GM12891 (cell line): ENCODE results near the gene PPP2R2D.
"Not testable (repeated sequence)": the region's sequence is repeated elsewhere in the genome, so short reads cannot be mapped to it uniquely, and the experiment has no call there.

Experiments
- DNase-seq: peaks from one replicate; pipeline ENCODE4 v3.0.0; 2011; ENCODE audit warnings: low spot score; ENCODE audit not compliant: insufficient read length
- FAIRE-seq: peaks from 2 replicates; lab custom pipeline; 2011; peaks lifted over from hg19 to GRCh38; lab: Jason Lieb, UNC
- PAX5 ChIP-seq: IDR thresholded peaks from 2 replicates; pipeline ENCODE4 v1.6.1; 2011; ENCODE audit warnings: low read length, moderate library complexity, mild to moderate bottlenecking; ENCODE audit not compliant: insufficient read depth, severe bottlenecking
- POLR2A ChIP-seq: IDR thresholded peaks from 2 replicates; pipeline ENCODE4 v1.6.1; 2011; ENCODE audit warnings: low read depth, low read length, control low read depth
- POLR2AphosphoS5 ChIP-seq: IDR thresholded peaks from 2 replicates; pipeline ENCODE4 v1.6.1; 2011; ENCODE audit warnings: low read depth, low read length, control low read depth
- POU2F2 ChIP-seq: IDR thresholded peaks from 2 replicates; pipeline ENCODE4 v1.6.1; 2011; ENCODE audit warnings: low read depth, mild to moderate bottlenecking, control low read depth, low read length, moderate library complexity
- SPI1 ChIP-seq: IDR thresholded peaks from 2 replicates; pipeline ENCODE4 v1.6.1; 2011; ENCODE audit warnings: low read depth, low read length, control low read depth
- TAF1 ChIP-seq: IDR thresholded peaks from 2 replicates; pipeline ENCODE4 v1.6.1; 2011; ENCODE audit warnings: low read depth, low read length, control low read depth

The PPP2R2D gene

DNA sequence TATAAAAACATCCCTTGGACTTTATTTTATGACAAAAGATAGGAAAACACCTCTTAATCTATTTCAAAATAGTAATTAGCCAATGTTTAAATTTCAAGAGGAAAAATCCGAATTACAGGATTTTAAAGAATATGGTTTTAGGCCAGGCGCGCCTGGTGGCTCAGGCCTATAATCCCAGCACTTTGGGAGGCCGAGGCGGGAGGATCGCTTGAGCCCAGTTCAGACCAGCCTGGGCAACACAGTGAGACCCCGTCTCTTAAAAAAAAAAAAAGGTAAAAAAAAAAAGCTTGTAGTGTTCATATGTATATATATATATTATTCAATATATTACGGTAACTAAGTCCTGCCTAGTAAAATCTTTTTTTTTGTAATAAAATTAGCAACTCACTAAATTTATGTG, 79.5 kb downstream of the PPP2R2D start:
- TF ChIP-seq POU2F2 (no peak), POLR2A (no peak), TAF1 (no peak), SPI1 (no peak), POLR2AphosphoS5 (no peak), PAX5 (no peak)
- FAIRE-seq = no peak
- no peak for DNase-seq

DNA sequence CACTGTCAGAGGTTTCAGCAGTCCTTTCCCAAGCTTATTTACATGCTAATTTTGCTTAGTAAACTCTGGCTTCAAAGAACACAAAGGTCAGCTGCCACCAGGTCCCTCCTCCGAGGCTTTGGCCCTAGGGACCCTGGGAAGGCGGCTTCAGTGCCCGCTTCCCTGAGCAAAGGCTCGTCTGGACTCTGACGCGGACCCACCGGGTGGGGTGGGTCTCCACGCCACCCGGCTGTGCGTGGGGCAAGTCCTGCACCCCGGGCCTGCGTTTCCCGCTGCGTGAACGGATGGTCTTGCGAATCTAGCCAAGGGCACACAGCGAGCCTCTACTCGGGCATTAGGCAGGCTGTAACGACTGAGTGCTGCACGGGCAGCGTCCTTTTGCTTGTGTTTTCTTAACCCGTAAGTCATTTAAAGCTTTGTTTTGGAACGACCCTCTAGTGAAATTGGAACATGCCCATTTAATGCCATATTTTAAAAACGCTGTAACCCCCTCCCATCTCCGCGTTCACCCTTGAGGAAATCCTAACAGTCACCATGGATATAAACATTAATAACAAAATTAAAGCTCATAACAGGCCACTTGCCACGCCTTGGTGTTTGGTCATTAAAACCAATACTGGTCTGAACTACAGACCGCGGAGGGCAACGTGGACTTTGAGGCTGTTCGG, 80.1 kb downstream of the PPP2R2D start:
- TF ChIP-seq POLR2A (no peak), PAX5 (no peak), SPI1 (no peak), TAF1 (no peak), POLR2AphosphoS5 (no peak), POU2F2 (no peak)
- FAIRE-seq (no peak), DNase-seq (no peak)

DNA sequence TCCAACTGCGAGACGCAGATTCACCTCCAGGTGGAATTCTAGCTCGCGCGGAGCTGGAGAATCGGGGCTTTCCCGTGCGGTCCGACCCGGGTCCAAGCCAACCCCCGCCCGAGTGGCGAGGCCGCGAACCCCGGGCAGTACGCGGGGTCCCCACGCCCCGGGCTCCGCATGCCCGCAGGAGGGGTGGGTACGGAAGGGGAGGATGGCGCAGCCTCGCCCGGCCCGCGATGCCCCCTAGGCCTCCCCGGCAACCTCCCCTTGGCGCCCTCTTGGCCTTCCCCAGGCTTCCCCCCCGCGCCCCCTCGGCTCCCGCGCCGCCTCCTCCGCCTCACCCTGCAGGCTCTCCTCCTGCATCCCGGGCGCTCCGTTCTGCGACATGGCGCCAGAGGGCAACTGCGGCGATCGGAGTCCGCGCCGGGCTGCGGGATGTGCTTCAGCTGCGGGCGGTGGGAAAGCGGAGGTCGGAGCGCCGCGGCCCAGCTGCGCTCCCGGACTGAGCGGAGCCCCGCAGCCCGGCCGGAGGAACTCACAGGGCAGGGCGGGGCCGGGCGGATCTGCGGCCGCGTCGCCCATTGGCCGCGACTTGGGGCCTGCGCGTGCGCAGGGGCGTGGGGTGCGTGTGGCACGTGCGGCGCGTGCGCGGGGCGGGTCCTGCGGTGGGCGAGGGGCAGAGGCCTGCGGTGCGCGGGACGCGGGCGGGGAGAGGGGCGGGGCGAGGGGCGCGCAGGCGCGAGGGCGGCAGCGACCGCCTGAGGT, 80.8 kb downstream of the PPP2R2D start, which contains the start of gene BNIP3:
BNIP3 (minus strand) TSS at position 495 of the 756 bp plus-strand sequence; CDS start at position 378, 117 bp downstream.
- FAIRE-seq = peak; percentile 97
- TF ChIP-seq POU2F2 = no peak
- no peak for TF ChIP-seq TAF1
- no peak for TF ChIP-seq POLR2AphosphoS5

DNA sequence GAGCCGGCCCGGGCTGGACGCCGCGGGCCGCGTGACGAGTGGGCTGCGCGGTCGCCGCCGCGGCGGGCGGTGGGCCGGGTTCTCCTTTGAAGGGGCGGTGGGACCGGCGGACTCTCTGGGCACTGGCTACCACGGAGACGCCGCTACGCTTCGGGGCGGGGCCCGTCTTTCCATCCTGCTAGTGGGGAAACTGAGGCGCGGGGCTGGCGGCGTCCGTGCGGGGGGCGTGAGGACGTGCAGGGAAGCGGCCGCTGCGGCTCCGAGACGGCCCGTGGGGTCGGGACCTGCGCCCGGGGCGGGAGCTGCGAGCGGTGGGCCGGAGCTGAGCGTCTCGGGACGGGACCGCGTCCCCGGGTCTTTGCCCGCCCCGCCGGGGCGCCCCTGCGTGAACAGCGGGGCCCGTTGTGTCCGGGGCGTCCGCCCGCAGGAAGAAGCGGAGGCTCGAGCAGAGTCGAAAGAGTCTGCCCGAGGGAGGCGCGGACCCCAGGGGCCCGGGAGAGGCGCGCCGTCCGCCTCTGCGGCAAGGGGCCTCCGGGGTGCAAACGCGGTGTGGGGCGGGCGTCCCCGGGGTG, 81.5 kb downstream of the PPP2R2D start:
- FAIRE-seq (no peak), DNase-seq (peak; percentile 52)
- TF ChIP-seq TAF1 (no peak), POU2F2 (no peak)

More for the DNA sequence above, 80.8 kb downstream of the PPP2R2D start, which contains the start of gene BNIP3:
- peak; percentile 98 for DNase-seq

DNA sequence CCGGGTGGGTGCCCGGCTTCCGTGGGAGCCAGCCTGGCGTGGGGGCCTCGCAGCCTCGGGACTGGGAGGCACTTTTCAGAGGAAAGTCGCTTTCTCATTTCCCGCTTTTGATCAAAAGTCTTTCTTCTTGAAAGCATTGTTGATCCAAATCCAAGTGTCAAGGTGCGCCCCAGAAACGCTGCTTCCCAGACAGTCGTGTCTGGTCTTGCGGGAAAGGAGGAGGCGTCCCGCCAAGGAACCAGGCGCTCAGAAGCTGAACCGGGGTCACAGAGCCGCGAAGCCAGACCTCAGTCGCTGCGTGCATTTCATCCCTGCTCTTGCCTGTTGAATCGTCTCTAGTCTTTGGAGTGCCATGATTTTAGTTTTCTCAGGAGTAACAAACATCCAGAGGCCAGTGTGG, 82.0 kb downstream of the PPP2R2D start:
- DNase-seq = no peak
- no peak for FAIRE-seq
- TF ChIP-seq TAF1 (no peak), POLR2AphosphoS5 (no peak), PAX5 (no peak), POLR2A (no peak), POU2F2 (no peak), SPI1 (no peak)

DNA sequence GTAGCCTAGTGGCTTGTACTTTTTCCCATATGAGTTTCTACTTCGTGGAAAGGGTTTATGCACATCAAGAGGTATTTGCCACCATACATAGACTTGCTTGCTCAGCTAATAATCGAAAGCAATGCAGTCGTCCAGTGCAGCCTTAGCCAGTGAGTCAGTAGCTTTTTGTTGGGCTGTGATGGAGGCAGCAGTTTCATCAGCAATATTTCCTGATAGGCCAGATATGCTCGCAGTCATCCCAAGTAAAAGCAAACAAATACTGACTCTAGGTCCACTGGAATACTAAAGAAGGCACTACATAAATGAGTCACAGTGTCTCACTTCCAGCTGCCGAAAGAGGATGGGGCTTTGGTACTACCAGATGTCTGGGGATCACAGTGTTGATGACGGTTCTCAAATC, 83.0 kb downstream of the PPP2R2D start:
- DNase-seq (no peak), FAIRE-seq (no peak)
- no peak for TF ChIP-seq POLR2A
- no peak for TF ChIP-seq SPI1
- no peak for TF ChIP-seq POLR2AphosphoS5
- TF ChIP-seq TAF1 = no peak
- TF ChIP-seq PAX5 = no peak
- TF ChIP-seq POU2F2 = no peak

DNA sequence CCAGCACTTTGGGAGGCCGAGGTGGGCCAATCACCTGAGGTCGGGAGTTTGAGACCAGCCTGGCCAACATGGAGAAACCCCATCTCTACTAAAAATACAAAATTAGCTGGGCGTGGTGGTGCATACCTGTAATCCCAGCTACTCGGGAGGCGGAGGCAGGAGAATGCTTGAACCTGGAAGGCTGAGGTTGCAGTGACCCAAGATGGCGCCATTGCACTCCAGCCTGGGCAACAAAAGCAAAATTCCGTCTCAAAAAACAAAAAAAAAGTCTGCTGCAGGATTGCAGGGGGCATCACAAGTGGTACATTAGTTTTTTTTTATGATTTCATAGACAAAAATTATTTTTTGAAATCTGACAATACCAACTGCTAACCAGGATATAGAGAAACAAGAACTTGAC, 86.0 kb downstream of the PPP2R2D start:
- FAIRE-seq, DNase-seq: not testable (repeated sequence)

DNA sequence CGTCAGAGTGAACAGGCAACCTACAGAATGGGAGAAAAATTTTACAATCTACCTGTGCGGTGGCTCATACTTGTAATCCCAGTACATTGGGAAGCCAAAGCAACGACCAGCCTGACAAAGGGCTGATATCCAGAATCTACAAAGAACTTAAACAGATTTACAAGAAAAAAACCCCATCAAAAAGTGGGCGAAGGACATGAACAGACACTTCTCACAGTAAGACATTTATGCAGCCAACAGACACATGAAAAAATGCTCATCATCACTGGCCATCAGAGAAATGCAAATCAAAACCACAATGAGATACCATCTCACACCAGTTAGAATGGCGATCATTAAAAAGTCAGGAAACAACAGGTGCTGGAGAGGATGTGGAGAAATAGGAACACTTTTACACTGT, 86.5 kb downstream of the PPP2R2D start:
- not testable (repeated sequence) for DNase-seq, FAIRE-seq

DNA sequence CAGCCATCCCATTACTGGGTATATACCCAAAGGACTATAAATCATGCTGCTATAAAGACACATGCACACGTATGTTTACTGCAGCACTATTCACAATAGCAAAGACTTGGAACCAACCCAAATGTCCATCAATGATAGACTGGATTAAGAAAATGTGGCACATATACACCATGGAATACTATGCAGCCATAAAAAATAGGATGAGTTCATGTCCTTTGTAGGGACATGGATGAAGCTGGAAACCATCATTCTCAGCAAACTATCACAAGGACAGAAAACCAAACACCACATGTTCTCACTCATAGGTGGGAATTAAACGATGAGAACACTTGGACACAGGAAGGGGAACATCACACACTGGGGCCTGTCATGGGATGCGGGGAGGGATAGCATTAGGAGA, 87.0 kb downstream of the PPP2R2D start:
- FAIRE-seq, DNase-seq: not testable (repeated sequence)

DNA sequence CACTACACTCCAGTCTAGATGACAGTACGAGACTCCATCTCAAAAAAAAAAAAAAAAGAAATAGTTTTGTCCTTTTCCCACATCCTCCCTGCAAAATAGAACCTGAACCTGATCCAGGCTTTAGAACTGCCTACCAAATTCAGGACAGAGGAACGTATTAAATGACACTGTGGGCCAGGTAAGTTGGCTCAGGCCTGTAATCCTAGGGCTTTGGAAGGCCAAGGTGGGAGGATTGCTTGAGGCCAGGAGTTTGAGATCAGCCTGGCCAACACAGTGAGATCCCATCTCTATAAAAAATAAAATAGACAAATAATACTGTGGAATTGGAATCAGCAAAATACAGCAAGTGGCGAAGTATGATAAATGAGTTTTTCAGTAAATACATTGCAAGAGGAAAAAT, 90.9 kb downstream of the PPP2R2D start:
- FAIRE-seq = no peak
- TF ChIP-seq SPI1 (no peak), POLR2A (no peak), PAX5 (no peak), POU2F2 (no peak), TAF1 (no peak), POLR2AphosphoS5 (no peak)
- no peak for DNase-seq
